ENCODE measurements around the gene MGRN1.

MGRN1 gene

GRCh38 chr16:4675864-4676786, 51.5 kb downstream of the MGRN1 start:
- DNase-seq (ENCODE audit: low read depth): peak; percentile 44

- no peak for DNase-seq (ENCODE audit: low read depth)
Observed at GRCh38 chr16:4676831-4677230, 52.2 kb downstream of the MGRN1 start.

GRCh38 chr16:4677390-4677789, 52.8 kb downstream of the MGRN1 start:
- no peak for DNase-seq (ENCODE audit: low read depth)

GRCh38 chr16:4677994-4678393, 53.4 kb downstream of the MGRN1 start:
- no peak for DNase-seq (ENCODE audit: low read depth)

DNA sequence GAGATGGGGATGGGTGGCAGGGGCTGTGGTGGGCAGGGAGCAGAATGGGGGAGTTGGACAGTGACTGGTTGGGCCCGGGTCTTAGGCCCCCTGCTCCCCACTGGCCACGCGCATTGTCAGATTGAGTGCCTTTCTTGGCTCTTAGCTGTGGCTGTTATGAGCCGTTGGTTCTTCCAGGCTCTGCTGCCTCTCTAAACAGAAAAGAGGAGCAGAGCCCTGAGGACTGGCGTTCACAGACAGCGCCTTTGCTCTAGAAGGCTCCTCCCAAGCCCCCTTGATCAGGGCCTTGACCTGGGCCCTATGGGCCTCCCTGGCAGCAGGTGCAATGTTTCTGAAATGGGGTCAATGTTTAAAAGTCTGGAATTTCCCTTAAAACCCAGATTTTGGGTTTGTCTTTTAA, 54.0 kb downstream of the MGRN1 start:
- no peak for DNase-seq (ENCODE audit: low read depth)

DNA sequence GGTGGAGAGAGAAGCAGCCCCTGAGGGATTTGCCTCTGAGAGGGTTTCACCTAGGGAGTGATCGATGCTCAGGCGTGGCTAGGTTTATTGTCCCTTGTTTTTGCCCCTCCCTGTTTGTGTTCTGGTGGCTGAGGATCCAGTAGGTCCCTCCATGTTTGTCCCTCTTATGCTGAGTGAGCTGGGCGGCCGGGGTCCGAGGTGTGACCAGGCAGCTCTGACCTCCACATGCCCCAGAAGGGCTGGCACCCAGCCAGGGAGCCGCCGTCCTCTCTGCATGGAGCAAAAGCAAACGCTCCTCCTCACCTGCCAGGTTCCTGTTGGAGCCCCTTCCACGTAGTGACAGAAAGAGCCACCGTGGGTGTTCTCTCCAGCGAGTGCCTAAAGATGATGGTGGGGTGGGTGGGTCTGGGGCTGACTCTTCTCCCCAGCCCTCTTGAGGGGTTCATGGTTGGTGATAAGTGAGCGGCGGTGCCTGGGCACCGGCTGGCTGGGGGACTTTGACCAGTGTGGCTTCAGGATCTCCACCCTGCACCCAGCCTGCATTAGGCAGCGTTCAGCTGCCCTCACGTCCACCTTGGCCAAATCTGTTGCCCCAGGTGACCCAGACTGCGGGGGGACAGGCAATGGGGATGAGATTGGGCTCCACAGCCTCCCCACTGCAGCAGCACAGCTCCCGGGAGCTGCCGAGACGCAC, 54.7 kb downstream of the MGRN1 start:
- DNase-seq (ENCODE audit: low read depth): no peak

DNA sequence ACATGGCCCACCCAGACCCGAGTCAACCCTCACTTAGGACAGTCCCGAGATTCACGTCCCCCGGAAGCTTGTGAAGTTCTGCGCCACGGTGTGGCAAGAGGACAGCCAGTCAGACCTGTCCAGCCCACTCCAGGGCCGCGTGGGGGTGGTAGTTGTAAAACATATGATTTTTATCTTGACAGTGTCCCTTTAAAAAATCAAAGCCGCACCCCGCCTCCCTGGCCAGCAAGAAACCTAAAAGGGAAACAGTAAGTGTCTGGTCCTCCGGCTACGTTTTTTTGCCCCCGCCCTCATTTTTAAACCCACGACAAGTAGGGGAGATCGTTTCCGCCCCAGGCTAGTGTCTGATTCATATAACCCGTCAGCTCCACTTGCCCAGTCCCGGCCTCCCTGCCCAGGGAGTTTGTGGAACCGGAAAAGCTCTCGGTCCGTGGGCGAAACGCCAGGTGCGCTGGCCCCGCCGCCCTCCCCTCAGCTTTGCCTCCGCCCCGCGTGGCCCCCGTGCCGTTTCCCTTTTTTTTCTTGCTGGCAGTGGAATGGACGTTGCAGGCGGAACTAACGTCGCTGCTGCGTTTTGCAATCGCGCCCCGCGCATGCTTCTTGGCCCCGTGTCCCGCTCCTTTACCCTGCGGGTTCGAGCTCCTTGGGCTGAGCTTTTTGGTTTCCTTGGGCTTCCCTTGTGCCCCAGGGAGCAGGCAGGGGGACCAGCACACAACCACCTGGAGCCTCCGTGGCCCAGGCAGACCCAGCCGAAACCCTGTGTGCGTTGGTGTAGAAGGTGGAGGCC, 55.4 kb downstream of the MGRN1 start:
- DNase-seq (ENCODE audit: low read depth): no peak

DNA sequence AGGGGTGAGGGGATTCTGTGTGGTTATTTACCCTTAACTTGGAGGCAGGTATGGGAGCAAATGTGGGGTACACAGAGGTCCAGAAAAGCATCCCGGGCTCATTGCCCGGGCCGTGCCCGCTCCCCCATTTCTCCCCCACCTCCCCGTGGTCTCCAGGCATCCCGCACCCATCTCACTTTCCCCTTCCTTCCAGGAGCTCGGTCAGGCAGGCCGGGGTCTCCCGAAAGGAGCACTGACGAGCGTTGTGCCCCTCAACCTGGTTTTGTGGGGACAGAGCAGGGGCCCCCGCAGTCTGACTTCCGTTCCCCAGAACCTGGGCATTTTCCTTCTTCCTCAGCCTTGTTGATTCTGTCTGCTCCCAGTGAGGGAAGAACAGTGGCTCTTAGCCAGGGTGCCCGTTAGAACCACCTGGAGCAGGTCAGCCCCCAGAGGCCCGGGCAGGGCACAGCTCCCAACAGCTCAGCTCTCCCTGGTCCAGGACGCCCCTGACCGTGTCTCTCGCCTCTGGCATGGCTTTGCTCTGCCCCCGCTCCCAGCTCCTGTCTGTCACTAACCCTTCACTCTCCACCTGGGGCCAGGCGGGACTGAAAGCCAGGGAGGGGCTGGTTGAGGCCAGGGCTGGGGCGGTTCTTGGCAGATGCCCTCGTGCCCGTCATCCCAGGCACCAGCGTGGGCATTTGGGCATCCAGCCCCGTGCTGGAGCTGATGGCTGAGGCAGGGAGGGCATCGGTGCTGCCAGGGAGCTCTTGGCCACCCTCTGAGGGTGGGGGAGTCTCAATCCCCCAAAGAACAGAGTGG, 56.2 kb downstream of the MGRN1 start:
- no peak for DNase-seq (ENCODE audit: low read depth)

GRCh38 chr16:4681471-4682083, 57.0 kb downstream of the MGRN1 start:
- no peak for DNase-seq (ENCODE audit: low read depth)

- no peak for DNase-seq (ENCODE audit: low read depth)
Observed at GRCh38 chr16:4682084-4682591, 57.5 kb downstream of the MGRN1 start.

GRCh38 chr16:4682616-4683254, 58.1 kb downstream of the MGRN1 start:
- no peak for DNase-seq (ENCODE audit: low read depth)

- no peak for DNase-seq (ENCODE audit: low read depth)
Observed at GRCh38 chr16:4683255-4684057, 58.8 kb downstream of the MGRN1 start.

GRCh38 chr16:4684058-4684715, 59.6 kb downstream of the MGRN1 start:
- no peak for DNase-seq (ENCODE audit: low read depth)

DNA sequence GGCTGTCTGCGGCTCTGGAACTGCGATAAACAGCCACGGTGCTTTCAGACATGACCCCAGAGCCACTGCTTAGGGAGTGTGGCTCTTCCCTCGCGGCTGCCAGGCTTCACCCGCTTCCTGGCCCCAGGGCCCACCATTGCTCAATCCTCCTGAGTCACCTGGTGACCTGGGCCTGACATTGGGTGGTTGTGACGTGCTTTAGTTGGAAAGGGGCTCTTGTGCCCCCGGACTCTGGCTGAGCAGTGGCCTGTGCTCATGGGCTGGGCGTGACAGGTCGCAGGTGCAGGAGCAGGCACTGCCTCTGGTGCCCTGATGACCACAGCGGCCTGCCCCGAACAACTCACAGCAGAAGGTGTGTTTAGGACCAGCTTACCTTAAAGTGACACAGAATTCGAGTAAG, 60.1 kb downstream of the MGRN1 start:
- no peak for DNase-seq (ENCODE audit: low read depth)

DNA sequence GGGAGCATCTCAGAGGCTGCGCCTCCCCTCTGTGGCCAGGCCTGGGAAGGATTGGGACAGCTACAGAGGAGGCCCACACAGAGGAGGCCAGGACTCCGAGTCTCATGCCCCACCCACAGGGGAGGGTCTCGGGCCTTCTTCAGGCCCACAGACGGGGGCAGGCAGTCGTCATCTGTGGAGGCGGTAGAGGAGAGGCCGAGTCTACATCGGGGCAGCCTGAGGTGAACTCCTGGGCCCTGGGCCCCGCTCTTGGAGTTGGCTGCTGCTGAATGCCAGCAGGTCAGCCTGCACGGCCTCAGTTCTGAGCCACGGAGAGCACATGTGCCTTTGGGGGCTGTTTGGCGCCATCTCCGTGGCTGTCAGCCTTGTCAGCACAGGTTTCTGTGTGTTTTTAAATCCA, 60.7 kb downstream of the MGRN1 start:
- no peak for DNase-seq (ENCODE audit: low read depth)

DNA sequence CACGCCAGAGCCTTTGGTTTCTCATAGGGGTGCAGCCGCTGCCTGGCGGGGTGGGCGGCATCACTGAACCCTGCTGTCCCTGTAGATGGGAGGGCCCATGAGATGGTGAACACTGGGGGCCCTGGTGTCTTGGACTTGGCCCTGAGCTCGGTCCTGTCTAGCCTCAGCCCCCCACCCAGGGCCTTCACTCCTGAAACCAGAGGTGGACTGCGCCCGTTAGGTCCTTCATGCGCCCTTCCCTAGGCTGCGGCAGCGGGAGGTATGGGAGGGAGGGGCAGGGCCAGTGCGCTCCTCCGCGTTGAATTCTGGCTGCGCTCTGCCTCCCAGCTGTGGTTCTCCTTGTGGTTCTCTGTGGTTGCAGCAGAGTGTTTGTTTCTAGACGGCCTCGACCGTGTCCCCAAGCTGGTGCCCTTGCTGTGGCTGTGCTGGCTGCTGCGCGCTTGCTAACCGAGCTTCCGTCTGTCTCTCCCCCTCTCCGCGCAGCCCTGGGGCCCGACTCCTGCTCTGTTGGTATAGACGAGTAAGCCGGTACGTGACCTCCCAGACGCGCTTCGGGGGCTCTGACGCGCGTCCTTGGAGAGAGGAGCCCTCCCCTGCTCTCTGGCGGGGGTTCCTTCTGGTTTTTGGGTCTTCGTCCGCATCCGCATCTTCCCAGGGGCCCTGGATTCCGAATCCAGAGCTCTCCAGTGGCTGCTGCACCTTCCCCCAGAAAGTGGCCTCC, 61.3 kb downstream of the MGRN1 start:
- DNase-seq (ENCODE audit: low read depth): no peak

DNA sequence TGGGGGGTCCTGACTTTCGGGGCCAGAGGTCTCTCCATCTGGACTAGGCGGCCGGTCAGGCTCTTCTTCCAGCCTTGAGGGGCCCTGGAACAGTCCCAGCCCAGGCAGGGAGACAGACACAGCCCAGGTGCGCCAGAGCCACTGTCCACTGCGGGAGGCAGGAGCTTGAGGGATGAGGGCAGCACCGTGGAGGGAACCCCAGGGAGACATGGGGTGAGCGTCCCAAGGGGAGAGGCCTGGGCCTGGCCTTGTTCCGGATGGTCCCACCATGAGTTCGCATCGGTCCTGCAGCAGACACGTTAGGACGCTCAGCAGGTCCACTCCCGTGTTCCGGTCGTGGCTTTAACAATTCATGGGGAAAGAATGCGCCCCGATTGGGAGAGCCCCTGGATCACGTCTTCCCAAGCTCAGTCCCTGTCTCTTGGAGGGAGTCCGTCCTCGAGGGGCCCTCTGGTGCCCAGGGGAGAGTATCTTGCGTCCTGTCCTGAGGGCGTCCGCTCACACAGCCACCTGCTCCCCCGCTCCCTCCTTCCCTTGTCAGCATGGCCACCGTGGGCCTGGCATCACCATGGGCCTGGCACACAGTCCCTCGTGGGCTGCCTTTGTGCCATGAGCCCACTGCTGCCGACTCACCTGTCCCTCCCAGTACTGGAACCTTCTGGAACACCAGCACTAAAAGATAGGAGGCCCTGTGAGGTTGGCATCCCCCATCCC, 62.0 kb downstream of the MGRN1 start:
- no peak for DNase-seq (ENCODE audit: low read depth)

GRCh38 chr16:4687416-4687815, 62.8 kb downstream of the MGRN1 start:
- no peak for DNase-seq (ENCODE audit: low read depth)

Data from activated T-cell treated with anti-CD3 and anti-CD28 coated beads for 1 hour (primary cell).